NAMALWA (cell line): Measurements from ENCODE around the gene SLC39A6.
"Not testable (repeated sequence)": the region's sequence is repeated elsewhere in the genome, so short reads cannot be mapped to it uniquely, and the experiment has no call there.

Experiments
- DNase-seq: peaks from one replicate; pipeline ENCODE4 v3.0.0-alpha.2; 2015; ENCODE audit warnings: low spot score

SLC39A6 gene

GRCh38 chr18:36132756-36133155 is 3.6 kb upstream of the SLC39A6 start:
- DNase-seq: no peak

- no peak for DNase-seq
Measured at GRCh38 chr18:36131692-36132483, 2.7 kb upstream of the SLC39A6 start.

GRCh38 chr18:36130883-36131653 is 1.9 kb upstream of the SLC39A6 start:
- DNase-seq: no peak

DNA sequence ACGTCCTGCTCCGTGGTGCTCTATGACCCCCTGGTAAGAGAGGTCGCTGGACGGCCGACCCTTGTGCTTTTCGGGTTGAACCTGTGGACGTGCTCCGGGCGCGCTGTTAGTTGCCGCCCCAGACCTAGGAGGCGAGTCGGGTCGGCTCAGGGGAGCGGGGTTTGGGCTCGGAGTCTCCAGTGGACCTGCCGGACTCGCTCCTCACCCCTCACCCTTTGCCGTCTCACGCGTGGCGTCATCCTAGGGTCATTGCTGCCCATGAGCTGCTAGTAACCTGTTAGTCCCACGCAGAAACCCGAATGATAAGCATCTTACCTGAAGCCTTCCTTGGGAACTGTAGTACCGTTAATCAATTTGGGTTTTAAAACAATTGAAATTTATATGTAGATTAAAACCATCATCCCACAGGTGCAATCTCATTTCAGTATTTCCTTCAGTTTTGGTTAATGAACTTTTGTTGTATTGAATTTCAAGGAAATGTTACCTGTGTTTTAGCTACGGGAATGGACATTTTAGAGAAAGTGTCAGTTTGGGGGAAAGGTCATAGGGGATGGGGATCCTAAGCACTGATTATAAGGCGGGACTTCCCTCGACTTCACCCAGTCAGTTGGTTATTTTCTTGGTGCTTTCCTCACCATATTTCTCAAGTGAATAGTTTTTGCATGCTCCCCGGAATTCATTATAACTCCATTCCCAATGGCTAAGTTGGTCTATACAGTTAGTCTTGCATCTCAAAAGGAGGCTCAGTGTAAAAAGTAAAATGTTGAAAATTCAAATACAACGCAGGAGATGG is 1.1 kb upstream of the SLC39A6 start:
- peak; percentile 28 for DNase-seq

- DNase-seq: no peak
Measured at GRCh38 chr18:36128907-36129299, 237 bp downstream of the SLC39A6 start.

DNA sequence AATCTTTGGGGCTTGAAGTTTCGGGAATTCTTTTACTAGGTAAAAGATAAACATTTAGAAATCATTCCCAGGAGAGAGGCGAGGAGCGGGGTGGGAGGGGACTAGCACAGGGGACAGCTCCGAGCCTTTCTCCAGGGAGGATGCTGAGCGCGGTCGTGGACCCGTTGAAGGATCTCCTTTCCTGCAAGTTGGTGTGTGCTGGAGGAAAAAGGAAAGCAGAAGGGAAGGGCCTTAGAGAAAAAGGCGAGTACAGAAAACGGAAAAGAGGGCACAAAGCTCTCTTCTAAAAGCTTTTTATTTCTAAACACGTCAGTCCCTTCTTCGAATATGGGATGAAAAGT is 640 bp downstream of the SLC39A6 start:
- DNase-seq: no peak

DNA sequence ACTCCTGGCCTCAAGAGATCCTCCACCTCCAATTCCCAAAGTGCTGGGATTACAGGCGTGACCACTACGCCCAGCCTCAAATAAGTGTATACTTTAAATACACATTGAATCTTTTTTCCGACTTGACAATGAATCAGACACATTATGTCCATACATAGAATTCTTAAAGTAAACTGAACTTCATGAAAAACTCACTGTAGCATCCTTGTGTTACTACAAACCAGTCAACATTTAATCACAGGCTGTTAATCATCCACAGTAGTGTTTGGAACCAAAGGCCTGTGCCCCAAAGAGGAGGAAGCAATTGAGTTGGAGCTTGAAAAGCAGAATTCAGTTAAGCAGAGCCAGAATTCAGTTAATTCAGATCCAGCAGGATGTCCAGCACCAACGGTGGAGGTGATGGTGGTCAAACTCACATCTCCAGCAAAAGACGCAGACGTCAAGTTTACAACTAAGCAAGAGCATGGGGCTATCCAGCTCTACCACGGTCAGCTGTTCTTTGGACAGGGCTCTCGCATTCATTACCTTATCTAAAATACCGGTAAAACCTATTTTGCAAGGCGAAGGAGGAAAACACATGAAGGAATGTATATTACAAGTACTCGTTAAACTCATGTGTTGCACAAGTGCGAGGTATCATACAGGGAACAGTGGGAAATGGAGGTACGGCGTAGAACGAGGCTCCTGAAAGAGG is 1.2 kb downstream of the SLC39A6 start:
- DNase-seq: peak; percentile 10

GRCh38 chr18:36126668-36127067 is 2.5 kb downstream of the SLC39A6 start:
- no peak for DNase-seq

DNA sequence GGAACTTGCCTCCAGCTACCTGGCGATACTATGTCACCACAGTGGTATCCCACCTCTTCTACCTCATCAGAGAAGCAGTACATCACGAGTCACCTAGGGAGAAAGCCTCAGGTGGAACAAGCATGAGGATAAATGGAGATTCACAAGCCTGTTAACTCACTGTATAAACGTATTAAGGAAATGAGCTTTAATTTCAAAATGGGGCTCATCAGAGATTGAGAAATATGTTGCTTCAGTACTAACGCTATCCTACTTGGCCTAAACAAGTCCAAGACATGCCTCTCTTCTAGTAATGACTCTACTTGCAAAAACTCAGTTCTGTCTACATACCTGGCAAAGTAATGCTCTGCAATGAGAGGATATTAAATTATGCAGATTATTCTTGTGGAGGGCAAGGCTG is 4.3 kb downstream of the SLC39A6 start:
- DNase-seq: no peak

GRCh38 chr18:36120297-36120696 is 8.8 kb downstream of the SLC39A6 start:
- no peak for DNase-seq

DNA sequence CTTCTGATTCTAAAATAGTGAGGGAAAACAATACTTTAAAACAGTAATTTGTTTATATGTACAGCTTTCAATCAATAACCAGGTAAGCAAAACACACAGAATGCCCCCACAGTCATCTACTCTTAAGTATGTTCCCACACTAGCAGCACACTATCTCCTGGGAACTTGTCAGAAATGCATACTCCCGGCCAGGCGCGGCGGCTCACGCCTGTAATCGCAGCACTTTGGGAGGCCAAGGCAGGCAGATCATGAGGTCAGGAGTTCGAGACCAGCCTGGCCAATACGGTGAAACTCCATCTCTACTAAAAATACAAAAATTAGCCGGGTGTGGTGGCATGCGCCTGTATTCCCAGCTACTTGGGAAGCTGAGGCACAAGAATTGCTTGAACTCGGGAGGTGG is 12.4 kb downstream of the SLC39A6 start:
- DNase-seq: not testable (repeated sequence)

GRCh38 chr18:36114738-36115137 is 14.4 kb downstream of the SLC39A6 start:
- DNase-seq: no peak

DNA sequence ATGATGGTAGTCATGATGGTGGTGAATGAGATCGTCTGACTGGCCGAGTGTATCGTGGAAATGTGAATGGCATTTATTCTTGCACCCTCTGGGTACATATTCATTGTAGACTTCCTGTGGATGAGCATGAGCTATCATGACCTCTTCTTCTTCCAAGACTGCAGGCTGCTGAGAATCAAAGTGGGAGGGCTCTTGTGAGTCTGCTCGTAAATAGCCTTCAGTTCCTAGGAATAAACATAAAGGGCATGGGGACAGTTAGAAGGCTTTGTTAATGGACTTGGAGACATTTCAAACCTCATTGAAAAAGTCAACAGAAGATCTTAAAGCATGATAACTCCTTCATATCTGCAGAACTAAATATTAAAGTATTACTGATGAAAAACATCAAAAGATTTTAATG is 14.9 kb downstream of the SLC39A6 start:
- DNase-seq: no peak

- DNase-seq: no peak
Measured at GRCh38 chr18:36112302-36112701, 16.8 kb downstream of the SLC39A6 start.

DNA sequence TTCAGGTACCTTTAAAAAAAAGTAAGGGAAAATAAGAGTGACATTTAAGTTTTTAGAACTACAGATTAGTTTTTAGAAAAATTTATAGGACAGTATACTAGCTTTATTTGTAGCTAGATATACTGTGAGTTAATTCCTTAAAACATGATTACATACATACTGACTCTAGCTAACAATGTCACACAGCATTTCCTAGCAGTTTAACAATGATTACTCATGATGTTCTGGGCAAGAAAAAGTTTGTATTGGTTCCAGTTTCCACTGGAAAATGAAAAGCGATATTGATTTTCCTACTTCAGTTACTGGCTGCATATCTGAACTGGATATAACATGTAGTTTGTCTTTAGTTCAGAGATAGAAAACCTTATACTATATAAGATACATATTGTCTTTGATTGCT is 19.4 kb downstream of the SLC39A6 start:
- no peak for DNase-seq

GRCh38 chr18:36108601-36109000 is 20.5 kb downstream of the SLC39A6 start:
- no peak for DNase-seq

DNA sequence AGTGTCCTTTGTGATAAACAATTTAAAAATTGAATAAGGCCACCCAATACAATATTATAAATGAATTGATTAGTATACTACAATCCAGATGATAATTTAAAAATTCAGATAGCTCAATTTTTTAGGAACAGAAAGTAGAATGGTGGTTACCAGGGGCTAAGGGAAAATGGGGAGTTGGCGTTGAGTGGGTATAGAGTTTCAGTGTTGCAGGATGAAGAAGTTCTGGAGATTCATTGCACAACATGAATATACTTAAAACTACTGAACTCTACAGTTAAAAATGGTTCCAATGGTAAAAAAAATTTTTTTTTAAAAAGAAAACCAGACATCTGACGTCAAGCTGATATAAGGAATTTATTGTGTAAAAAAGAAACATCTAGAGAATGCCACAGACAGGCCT is 20.9 kb downstream of the SLC39A6 start:
- no peak for DNase-seq

DNA sequence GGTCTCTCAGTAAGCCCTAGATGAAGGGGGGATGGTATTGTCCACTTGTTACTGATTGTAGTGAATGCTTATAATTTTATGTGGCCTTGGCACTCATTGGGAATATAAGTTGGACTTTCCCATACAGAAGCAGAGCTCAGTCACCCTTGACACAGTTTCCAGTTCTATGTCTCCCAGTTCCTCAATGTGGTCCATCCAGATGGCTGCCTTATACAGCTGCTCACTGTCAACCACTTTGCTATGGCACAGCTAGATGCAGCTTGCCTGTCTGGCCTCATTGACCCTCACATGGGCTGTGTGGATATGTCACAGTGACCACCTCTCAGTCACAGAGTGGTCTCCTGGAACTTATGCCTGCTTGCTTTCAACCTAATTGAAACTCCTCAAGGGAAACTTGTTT is 21.7 kb downstream of the SLC39A6 start:
- no peak for DNase-seq

DNA sequence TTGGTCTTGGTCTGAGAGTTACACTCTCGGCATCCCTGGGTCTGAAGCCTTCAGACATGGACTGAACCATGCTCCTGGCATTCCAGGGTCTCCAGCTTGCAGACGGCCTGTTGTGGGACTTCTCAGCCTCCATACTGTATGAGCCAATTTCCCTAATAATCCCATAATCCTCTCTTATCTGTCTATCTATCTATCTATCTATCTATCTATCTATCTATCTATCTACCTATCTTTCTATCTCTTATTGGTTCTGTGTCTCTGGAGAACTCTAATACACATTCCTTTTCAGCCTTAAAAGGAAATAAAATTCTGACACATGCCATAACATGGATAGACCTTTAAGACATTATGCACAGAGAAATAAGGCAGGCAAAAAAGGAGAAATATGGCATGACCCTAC is 24.4 kb downstream of the SLC39A6 start:
- no peak for DNase-seq

DNA sequence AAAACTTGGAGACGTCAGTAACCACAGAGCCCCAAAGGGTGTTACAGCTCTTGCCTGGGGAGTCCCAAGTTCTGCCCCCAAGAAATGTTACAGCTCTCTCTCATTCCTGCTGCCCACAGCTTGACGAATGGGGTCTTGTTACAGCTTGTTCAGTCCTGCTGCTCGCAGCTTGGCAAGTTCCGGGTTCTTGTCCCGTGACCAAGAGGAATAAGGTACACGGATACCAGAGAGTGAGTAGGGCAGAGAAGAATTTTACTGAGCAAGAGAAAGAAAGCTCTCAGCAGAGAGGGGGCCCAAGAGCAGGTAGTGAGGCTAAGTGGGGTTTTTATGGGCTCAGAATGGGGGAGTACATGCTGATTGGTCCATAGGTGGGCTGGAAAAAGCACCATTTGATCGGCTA is 27.2 kb downstream of the SLC39A6 start:
- DNase-seq: no peak

DNA sequence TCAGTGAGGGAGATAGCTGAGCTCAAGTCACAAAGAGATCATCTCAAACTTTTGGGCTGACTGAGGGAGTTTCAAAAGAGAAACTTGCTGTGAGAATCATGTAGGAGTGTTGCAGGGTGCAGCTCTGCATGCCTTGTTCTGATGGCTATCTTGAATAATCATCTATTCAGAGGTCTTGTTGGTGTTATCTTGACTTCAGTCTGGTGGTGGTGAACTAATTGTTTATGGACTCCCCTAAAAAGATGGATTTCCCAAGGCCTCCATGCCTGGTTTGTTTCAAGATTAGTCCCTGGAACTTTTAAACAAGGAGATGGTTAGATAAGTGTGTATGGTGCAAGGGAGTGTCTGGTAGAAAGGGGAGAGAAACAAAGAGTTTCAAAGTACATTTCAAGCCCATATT is 29.8 kb downstream of the SLC39A6 start:
- no peak for DNase-seq

DNA sequence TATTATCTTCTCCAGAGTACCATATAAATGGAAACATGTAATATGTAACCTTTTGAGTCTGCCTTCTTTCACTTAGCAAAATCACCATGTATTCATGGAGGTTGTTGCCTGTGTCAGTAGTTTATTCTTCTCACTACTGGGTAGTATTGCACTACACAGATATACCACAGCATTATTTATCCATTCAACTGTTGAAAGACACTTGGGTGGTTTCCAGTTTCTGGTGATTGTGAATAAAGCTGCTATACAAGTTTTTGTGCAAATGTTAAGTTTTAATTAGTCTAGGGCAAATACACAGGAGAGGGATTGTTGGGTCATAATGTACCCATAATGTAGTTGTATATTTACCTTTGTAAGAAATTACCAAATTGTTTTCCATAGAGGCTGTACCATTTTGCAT is 32.2 kb downstream of the SLC39A6 start:
- DNase-seq: no peak
